ENCODE results near the gene BAG5. TPM values are rescaled to one million over a fixed set of nuclear protein-coding genes. Genes with fewer than 3 reads are reported as not detected.
A peak's percentile ranks its signal among the peaks of the same experiment; 100 is the strongest.

Gene BAG5
- total and polyA plus RNA-seq, 2 experiments from 2014 or later, result 25.8 to 28.6 TPM

DNA sequence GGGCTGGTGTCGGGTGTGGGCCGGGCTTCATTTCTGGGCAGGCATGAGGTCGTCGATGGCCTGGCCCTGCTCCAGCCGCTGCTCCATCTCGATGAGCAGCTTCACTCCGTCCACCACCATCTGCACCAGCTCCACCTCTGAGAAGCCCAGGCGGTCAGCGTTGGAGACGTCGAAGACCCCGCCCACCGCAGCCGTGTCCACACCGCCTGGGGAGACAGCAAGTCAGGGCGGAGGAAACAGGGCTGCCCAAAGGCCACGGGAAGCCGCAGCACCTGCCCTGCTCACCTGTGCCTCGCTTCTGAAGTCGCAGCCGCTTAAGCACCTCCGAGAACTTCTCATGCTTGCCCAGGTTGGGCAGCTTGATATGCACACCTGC lies 42.6 kb downstream of the BAG5 start:
- in situ Hi-C loops (cut with MboI), result no loop called here
- WGBS, 2 experiments (ENCODE audit: low coverage in 1 of 2, low lambda C conversion rate in 2 of 2, missing lambda C conversion rate in 2 of 2), result 46 to 51% methylated on average over 16 to 22 of the region's 22 CpGs
- H3K4me2 ChIP-seq (ENCODE audit: unreplicated experiment), result no peak overlapping the region
- no peaks in the 10 kb centered on the region for H3K36me3 ChIP-seq (ENCODE audit: low read depth)
- H3K27me3 ChIP-seq (replicated peaks; ENCODE audit: insufficient read depth), result no peaks in the 10 kb centered on the region
- H3K9ac ChIP-seq, result no peak overlapping the region
- H3K27ac ChIP-seq, result peak overlapping the region; percentile 23; the same call in 1 of the 2 replicates
- H4K20me1 ChIP-seq (ENCODE audit: insufficient read depth), result no peaks in the 10 kb centered on the region
- no peaks in the 10 kb centered on the region for H3K9me2 ChIP-seq (ENCODE audit: insufficient read depth)
- no peak overlapping the region for H2AFZ ChIP-seq
- peaks cover 11% of the 10 kb centered on the region for H3K4me1 ChIP-seq (ENCODE audit: insufficient read depth)
- H3K9me3 ChIP-seq (ENCODE audit: low read depth), result no peaks in the 10 kb centered on the region
- no peak for TF ChIP-seq EZH2 (IDR thresholded peaks at IDR 0.05; ENCODE audit: insufficient read depth, poor library complexity, severe bottlenecking)
- TF ChIP-seq EZH2phosphoT487 (IDR thresholded peaks at IDR 0.05; ENCODE audit: insufficient read depth, low read depth), result no peak
- H3K4me3 ChIP-seq, result no peak overlapping the region
- H3F3A ChIP-seq (ENCODE audit: insufficient read depth), result peaks cover 8% of the 10 kb centered on the region; the same call in 1 of the 2 replicates
- H3K79me2 ChIP-seq (ENCODE audit: insufficient read depth), result no peaks in the 10 kb centered on the region
- peak; percentile 53 for DNase-seq

DNA sequence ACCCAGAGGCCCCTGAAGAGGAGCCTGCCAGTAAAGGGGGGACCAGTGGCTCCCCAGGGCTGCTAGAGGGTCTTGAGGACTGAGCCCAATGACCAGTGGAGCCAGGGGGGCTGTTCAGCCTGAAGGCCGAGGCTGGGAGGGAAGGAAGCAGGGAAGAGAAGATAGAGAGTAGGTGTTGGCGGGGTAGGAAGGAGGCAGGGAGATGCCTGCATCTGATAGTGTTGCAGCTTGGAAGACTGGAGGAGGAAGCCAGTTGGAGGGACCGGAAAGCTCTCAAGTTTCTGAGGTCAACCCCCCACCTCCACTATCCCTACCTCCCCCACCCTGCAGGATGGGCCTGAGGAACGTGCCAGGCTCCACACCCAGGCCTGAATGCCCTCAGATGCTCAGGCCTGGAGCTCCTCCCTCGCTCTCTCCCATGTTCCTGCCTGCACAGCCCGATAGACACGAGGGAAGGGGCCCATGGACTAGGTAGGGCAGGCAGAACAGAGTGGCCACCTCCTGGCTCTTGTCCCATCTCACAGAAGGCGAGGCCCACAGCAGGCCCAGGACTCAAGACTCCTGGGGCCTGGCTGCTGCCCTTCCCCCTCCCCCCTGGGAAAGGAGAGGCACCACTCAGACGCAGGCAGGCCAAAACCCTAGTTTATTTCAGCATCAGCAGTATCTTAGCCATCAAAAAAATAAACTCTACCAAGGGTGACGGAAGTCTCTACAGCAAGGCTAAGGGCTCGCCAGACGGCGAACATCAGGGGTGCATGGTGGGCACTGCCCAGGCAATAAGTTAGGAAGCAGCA lies 43.2 kb downstream of the BAG5 start:
- in situ Hi-C loops (cut with MboI), result no loop called here
- H3K36me3 ChIP-seq (ENCODE audit: low read depth), result no peaks in the 10 kb centered on the region
- peak overlapping the region; percentile 23; the same call in 1 of the 2 replicates for H3K27ac ChIP-seq
- no peaks in the 10 kb centered on the region for H4K20me1 ChIP-seq (ENCODE audit: insufficient read depth)
- no peaks in the 10 kb centered on the region for H3K79me2 ChIP-seq (ENCODE audit: insufficient read depth)
- no peaks in the 10 kb centered on the region for H3K27me3 ChIP-seq (replicated peaks; ENCODE audit: insufficient read depth)
- no peaks in the 10 kb centered on the region for H3K9me3 ChIP-seq (ENCODE audit: low read depth)
- H3K4me1 ChIP-seq (ENCODE audit: insufficient read depth), result peaks cover 11% of the 10 kb centered on the region
- peak; percentile 43 for DNase-seq
- no peak overlapping the region for H3K4me2 ChIP-seq (ENCODE audit: unreplicated experiment)
- WGBS, 2 experiments (ENCODE audit: low coverage in 1 of 2, low lambda C conversion rate in 2 of 2, missing lambda C conversion rate in 2 of 2), result 52 to 53% methylated on average over 13 of the region's 13 CpGs
- H3K4me3 ChIP-seq, result no peak overlapping the region
- TF ChIP-seq EZH2 (IDR thresholded peaks at IDR 0.05; ENCODE audit: insufficient read depth, poor library complexity, severe bottlenecking) (no peak), EZH2phosphoT487 (IDR thresholded peaks at IDR 0.05; ENCODE audit: insufficient read depth, low read depth) (no peak)
- no peak overlapping the region for H2AFZ ChIP-seq
- H3K9me2 ChIP-seq (ENCODE audit: insufficient read depth), result no peaks in the 10 kb centered on the region
- H3K9ac ChIP-seq, result no peak overlapping the region
- peaks cover 8% of the 10 kb centered on the region; the same call in 1 of the 2 replicates for H3F3A ChIP-seq (ENCODE audit: insufficient read depth)

DNA sequence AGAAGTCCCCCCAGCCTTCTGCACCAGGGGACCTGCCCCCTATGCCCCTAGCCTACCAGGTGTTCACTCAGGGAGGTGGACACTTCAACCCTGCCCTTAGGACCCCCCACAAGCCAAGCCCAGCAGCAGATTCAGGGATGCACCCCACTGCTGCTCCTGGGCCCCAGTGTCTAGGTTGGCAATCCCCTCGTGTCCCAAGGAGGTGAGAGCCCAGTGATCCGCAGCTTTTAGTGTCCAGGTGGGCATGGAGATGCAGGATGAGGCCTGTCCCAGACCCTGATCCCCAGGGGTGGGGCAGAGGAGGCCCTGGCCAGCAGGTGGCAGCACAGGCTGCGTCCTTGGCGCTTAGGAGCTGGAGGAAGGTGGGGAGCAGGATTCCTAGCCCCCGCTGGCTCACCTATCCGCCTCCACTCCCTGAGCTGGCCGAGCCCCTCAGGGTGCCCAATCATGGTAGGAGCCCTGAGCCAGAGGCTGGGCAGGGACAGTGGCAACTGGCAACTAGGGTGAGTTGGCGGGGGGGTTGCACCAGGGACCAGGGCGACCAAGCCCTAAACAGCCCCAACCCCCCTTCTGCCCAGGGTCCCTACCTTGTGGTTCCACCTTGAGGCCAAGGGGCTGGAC lies 43.9 kb downstream of the BAG5 start:
- 51 to 58% methylated on average over 9 of the region's 9 CpGs for WGBS, 2 experiments (ENCODE audit: low coverage in 1 of 2, low lambda C conversion rate in 2 of 2, missing lambda C conversion rate in 2 of 2)
- peak overlapping the region; percentile 22; the same call in 1 of the 2 replicates for H3K9ac ChIP-seq
- H3K9me3 ChIP-seq (ENCODE audit: low read depth), result no peaks in the 10 kb centered on the region
- peak; percentile 63 for DNase-seq
- H3F3A ChIP-seq (ENCODE audit: insufficient read depth), result peaks cover 14% of the 10 kb centered on the region
- H4K20me1 ChIP-seq (ENCODE audit: insufficient read depth), result no peaks in the 10 kb centered on the region
- H3K79me2 ChIP-seq (ENCODE audit: insufficient read depth), result no peaks in the 10 kb centered on the region
- in situ Hi-C loops (cut with MboI), result no loop called here
- no peak overlapping the region for H2AFZ ChIP-seq
- H3K27me3 ChIP-seq (replicated peaks; ENCODE audit: insufficient read depth), result no peaks in the 10 kb centered on the region
- no peaks in the 10 kb centered on the region for H3K9me2 ChIP-seq (ENCODE audit: insufficient read depth)
- H3K4me2 ChIP-seq (ENCODE audit: unreplicated experiment), result no peak overlapping the region
- no peak overlapping the region for H3K27ac ChIP-seq
- no peaks in the 10 kb centered on the region for H3K36me3 ChIP-seq (ENCODE audit: low read depth)
- peaks cover 16% of the 10 kb centered on the region for H3K4me1 ChIP-seq (ENCODE audit: insufficient read depth)
- H3K4me3 ChIP-seq, result no peak overlapping the region
- TF ChIP-seq EZH2 (IDR thresholded peaks at IDR 0.05; ENCODE audit: insufficient read depth, poor library complexity, severe bottlenecking), result no peak
- no peak for TF ChIP-seq EZH2phosphoT487 (IDR thresholded peaks at IDR 0.05; ENCODE audit: insufficient read depth, low read depth)

DNA sequence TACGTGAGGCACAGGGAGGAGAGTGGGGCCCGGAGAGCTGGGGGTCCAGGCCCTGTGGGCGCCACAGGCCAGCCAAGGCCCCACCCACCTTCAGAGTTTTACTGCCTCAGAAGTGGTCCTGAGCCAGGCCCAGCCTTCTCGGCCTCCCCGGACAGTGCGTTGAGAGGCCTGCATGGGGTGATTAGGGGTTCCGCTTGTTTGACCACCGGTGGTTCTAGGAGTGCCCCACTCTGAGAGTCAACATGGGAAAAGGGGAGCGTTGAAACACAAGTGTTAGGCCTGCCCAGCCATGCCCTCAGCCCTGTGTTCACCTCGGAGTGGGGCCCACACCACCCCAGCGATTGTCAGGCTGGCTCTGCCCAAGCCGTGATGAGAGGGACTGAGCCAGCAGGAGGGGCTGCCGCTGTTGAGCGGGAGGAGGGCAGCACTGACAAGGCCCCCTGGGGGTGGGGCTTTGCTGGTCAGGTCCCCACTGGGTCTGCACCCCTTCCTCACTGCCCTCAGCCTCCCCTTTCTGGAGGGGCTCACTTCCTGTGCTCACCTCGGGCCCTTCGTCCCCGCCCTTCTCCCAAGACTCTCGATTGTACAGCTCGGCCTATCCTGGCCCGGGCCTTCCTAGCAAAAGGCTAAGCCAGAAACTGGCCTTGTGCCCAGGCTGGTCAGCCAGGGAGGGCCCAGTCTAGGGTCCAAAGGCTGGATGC lies 44.6 kb downstream of the BAG5 start:
- in situ Hi-C loops (cut with MboI), result no loop called here
- peak; percentile 41 for DNase-seq
- Histone ChIP-seq H3K79me2 (ENCODE audit: insufficient read depth) (no peaks in the 10 kb centered on the region), H3K27ac (no peak overlapping the region), H3F3A (ENCODE audit: insufficient read depth) (peaks cover 19% of the 10 kb centered on the region), H4K20me1 (ENCODE audit: insufficient read depth) (no peaks in the 10 kb centered on the region), H3K27me3 (replicated peaks; ENCODE audit: insufficient read depth) (no peaks in the 10 kb centered on the region), H3K4me2 (ENCODE audit: unreplicated experiment) (no peak overlapping the region), H2AFZ (no peak overlapping the region), H3K9me3 (ENCODE audit: low read depth) (no peaks in the 10 kb centered on the region), H3K4me1 (ENCODE audit: insufficient read depth) (peaks cover 20% of the 10 kb centered on the region), H3K9me2 (ENCODE audit: insufficient read depth) (no peaks in the 10 kb centered on the region), H3K36me3 (ENCODE audit: low read depth) (no peaks in the 10 kb centered on the region), H3K4me3 (no peak overlapping the region), H3K9ac (peak overlapping the region; percentile 22; the same call in 1 of the 2 replicates)
- 50 to 51% methylated on average over 17 to 20 of the region's 20 CpGs for WGBS, 2 experiments (ENCODE audit: low coverage in 1 of 2, low lambda C conversion rate in 2 of 2, missing lambda C conversion rate in 2 of 2)
- no peak for TF ChIP-seq EZH2phosphoT487 (IDR thresholded peaks at IDR 0.05; ENCODE audit: insufficient read depth, low read depth)
- no peak for TF ChIP-seq EZH2 (IDR thresholded peaks at IDR 0.05; ENCODE audit: insufficient read depth, poor library complexity, severe bottlenecking)
